Sigmoid colon (tissue), 4 donors: ENCODE measurements around the gene HMCN1.

ENCODE experiments used
- CTCF ChIP-seq, 4 experiments: fragments of 450-650 bp in 3 of 4; fragments of 200-600 bp in 1 of 4; IDR thresholded peaks; one replicate each; pipeline ENCODE4 v1.5.1; 2016 to 2019; ENCODE audit warnings: antibody characterized with exemption in 4 of 4, mild to moderate bottlenecking in 3 of 4, moderate library complexity in 2 of 4
- POLR2A ChIP-seq, 2 donors: fragments of 450-650 bp; IDR thresholded peaks; one replicate each; pipeline ENCODE4 v1.6.1; 2016; ENCODE audit warnings: antibody characterized with exemption in 2 of 2, mild to moderate bottlenecking in 2 of 2, moderate library complexity in 2 of 2
- POLR2AphosphoS5 ChIP-seq, 4 donors: sonication (generic); formaldehyde crosslinking; IDR thresholded peaks; one replicate each; pipeline ENCODE4 v1.6.1; 2017; ENCODE audit warnings: antibody characterized with exemption in 4 of 4

DNA sequence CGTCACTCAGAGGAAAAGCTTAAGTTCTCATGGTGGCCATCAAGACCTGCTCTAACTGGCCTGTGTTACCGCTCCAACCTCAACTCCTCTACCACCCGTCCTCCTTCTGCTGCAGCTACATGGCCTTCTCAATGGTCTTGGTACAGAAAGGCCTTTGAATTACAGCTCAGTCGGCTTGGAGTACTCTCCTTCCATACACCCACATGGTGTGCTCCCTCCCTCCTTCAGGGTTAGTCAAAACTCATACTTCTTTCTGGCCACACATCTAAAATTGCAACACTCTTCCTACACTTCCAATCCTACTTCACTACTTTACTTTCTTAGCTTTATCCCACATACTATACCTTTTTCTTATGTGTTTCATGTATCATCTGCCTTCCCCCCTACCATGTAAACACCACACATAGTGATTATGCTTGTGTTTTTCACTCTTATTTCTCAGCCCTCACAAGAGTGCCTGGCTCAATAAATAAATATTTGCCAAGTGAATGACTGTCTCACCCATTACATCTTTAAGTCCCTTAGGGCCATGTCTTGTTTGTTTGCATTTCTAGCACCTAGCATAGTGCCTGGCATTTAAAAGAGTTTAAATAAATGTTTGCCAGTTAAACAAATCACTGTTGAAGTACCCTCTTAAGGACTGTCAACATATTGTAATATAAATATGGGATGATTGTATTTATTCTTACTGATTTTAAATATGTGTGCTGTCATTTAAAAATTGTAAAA, 37.6 kb upstream of the HMCN1 start:
- TF ChIP-seq POLR2A (IDR thresholded peaks at IDR 0.05), result no peak
- TF ChIP-seq CTCF (IDR thresholded peaks at IDR 0.05), result no peak
- no peak for TF ChIP-seq POLR2AphosphoS5 (IDR thresholded peaks at IDR 0.05)
